Body of pancreas (tissue), 4 donors: Measurements from ENCODE around the gene LPAR1. TPM values are rescaled to one million over a fixed set of nuclear protein-coding genes. Genes with fewer than 3 reads are reported as not detected.

Source experiments
- ATAC-seq: fragments of 150-250 bp; one replicate; pipeline ENCODE4 v1.9.1; 2016
- DNase-seq, 4 donors: peaks; one replicate each; pipeline ENCODE4 v3.0.0-alpha.2; 2019
- H3K27ac ChIP-seq, 4 donors: fragments of 200-600 bp; sonication (generic); 1 replicate in 3 of 4; 2 replicates in 1 of 4; pipeline versions ENCODE4 v1.5.1 to v1.6.1; 2016 to 2019; ENCODE audit warnings: mild to moderate bottlenecking in 1 of 4, mixed read lengths in 1 of 4, moderate library complexity in 1 of 4
- H3K27me3 ChIP-seq, 2 donors: fragments of 200-600 bp; sonication (generic); one replicate each; pipeline ENCODE4 v1.6.0; 2016; ENCODE audit warnings: mild to moderate bottlenecking in 1 of 2
- H3K36me3 ChIP-seq, 2 donors: fragments of 200-600 bp; sonication (generic); replicated peaks in 1 of 2; 2 replicates each; pipeline ENCODE4 v1.5.1; 2016; ENCODE audit warnings: low read depth in 2 of 2; ENCODE audit not compliant: insufficient read depth in 1 of 2
- H3K4me1 ChIP-seq: fragments of 200-600 bp; sonication (generic); one replicate; pipeline ENCODE4 v1.6.0; 2016
- H3K4me3 ChIP-seq, 2 donors: fragments of 200-600 bp; sonication (generic); 1 replicate in 1 of 2; 2 replicates in 1 of 2; pipeline ENCODE4 v1.5.1; 2016 to 2019
- H3K9me3 ChIP-seq, 3 donors: fragments of 200-600 bp; sonication (generic); 1 replicate in 2 of 3; 2 replicates in 1 of 3; pipeline ENCODE4 v1.5.1; 2016
- POLR2A ChIP-seq, 3 donors: fragments of 450-650 bp; IDR thresholded peaks; one replicate each; pipeline ENCODE4 v1.6.1; 2016; ENCODE audit warnings: antibody characterized with exemption in 3 of 3, mild to moderate bottlenecking in 2 of 3
- WGBS, 2 donors: methylation state at CpG; one replicate each; pipeline ENCODE4 v1.1.5; 2017; 5-methylcytosine and 5-hydroxymethylcytosine counted together
- intact Hi-C: fragments of 100-400 bp; cut with DNase I; formaldehyde crosslinking; loops from one replicate; pipeline ENCODE4 v1.15.1; 2023
- total RNA-seq, 2 donors: library from RNA; depleted of rRNA; stranded (reverse); fragments of >200 nt; gene quantifications; one replicate each; pipeline ENCODE4 v1.1.0, GENCODE V29; 2016
- TF ChIP-seq, protein P1 (sequence below), 7 experiments: fragments of 450-650 bp in 4 of 7; fragments of 200-600 bp in 3 of 7; sonication (generic) in 3 of 7; IDR thresholded peaks; one replicate each; pipeline ENCODE4 v1.5.1; 2016 to 2019; ENCODE audit warnings: antibody characterized with exemption in 7 of 7

The LPAR1 gene
- total RNA-seq, 2 donors from 2014 or later, result 10.9 to 13.0 TPM

DNA sequence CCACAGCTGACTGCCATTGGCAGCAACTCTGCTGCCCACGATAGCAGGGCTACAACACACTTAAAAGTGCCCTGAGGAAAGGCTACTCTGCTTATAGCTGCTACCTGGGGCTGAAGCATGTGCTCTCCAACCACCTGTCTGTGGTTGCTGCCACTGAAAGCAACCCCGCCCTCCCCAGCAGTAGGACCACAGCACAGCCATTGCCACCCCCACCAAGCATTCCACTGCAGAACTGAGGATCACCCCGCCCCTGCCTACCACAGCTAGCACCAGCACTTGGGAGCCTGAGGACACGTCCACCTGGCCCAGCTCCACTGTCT, 85.8 kb downstream of the LPAR1 start:
- Histone ChIP-seq H3K4me1 (no peaks in the 10 kb centered on the region), H3K27me3 (no peaks in the 10 kb centered on the region), H3K27ac (no peak overlapping the region), H3K36me3 (no peaks in the 10 kb centered on the region), H3K9me3 (no peaks in the 10 kb centered on the region), H3K4me3 (no peak overlapping the region)
- no peak for ATAC-seq
- WGBS, 2 donors, result 80 to 90% methylated on average over 2 to 4 of the region's 4 CpGs
- TF ChIP-seq, protein P1, sequence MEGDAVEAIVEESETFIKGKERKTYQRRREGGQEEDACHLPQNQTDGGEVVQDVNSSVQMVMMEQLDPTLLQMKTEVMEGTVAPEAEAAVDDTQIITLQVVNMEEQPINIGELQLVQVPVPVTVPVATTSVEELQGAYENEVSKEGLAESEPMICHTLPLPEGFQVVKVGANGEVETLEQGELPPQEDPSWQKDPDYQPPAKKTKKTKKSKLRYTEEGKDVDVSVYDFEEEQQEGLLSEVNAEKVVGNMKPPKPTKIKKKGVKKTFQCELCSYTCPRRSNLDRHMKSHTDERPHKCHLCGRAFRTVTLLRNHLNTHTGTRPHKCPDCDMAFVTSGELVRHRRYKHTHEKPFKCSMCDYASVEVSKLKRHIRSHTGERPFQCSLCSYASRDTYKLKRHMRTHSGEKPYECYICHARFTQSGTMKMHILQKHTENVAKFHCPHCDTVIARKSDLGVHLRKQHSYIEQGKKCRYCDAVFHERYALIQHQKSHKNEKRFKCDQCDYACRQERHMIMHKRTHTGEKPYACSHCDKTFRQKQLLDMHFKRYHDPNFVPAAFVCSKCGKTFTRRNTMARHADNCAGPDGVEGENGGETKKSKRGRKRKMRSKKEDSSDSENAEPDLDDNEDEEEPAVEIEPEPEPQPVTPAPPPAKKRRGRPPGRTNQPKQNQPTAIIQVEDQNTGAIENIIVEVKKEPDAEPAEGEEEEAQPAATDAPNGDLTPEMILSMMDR (IDR thresholded peaks at IDR 0.05), result no peak
- TF ChIP-seq POLR2A (IDR thresholded peaks at IDR 0.05), result no peak
- DNase-seq, result no peak
- intact Hi-C loops, result loop anchor here (10.0 kb wide), 2 partner anchors 88 to 778 kb away; no protein-coding TSS in a partner anchor

DNA sequence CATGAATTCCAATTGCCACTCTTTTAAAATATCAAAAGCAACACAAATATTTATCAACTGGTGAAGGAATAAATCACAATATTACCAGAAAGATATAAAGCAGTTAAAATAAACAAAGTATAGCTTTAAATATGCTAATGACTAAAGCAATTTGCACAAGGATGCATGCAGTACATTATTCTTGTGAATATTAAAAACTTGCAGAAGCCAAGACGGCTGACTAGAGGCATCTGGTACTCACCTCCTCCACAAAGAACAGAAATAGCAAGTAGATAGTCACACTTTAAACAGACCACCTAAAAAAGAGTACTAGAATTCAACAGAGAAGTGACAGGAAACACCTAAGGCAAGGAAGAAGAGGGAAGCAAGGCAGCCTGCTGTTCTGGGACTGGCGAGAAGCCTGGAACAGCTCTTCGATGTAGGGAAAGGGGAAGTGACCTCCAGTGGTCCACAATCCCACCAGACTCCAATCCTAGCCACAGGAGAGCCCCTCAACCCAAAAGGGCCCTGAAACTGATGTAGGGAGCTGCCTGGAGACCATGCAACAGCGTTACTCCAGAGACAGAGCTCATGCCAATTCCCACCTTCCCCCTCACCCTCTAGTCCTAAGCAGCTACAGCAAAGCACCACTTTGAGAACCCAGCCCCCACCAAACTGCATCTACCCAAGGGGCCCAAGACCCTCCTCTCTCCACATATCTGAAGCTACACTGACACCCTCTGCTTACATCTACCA, 86.3 kb downstream of the LPAR1 start:
- Histone ChIP-seq H3K9me3 (no peaks in the 10 kb centered on the region), H3K4me1 (no peaks in the 10 kb centered on the region), H3K27ac (no peak overlapping the region), H3K27me3 (no peaks in the 10 kb centered on the region), H3K36me3 (no peaks in the 10 kb centered on the region), H3K4me3 (no peak overlapping the region)
- TF ChIP-seq, protein P1 (IDR thresholded peaks at IDR 0.05), result no peak
- no peak for TF ChIP-seq POLR2A (IDR thresholded peaks at IDR 0.05)
- WGBS, 2 donors, result 62 to 79% methylated on average over 4 of the region's 4 CpGs
- ATAC-seq (no peak), DNase-seq (no peak)
- intact Hi-C loops, result loop anchor here (10.0 kb wide), 2 partner anchors 87 to 777 kb away; no protein-coding TSS in a partner anchor

DNA sequence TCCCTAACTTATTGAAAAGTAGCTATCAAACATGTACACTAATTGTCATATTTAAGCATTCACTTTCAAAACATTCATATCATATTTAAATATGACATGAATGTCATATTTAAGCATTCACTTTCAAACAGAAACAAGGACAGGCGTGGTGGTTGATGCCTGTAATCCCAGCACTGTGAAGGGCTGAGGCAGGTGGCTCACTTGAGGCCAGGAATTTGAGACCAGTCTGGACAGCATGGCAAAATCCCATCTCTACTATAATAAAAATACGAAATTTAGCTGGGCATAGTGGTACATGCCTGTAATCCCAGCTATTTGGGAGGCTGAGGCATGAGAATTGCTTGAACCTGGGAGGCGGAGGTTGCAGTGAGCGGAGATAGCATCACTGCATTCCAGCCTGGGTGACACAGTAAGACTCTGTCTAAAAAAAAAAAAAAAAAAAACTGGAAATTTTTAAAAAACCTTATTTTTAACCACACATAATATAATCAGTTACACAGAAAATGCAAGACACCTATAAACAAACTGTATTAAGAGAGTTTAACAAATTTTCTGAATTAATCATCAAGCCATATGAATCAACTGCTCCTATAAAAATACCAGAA, 88.1 kb downstream of the LPAR1 start:
- DNase-seq, result no peak
- intact Hi-C loops, result loop anchor here (10.0 kb wide), 2 partner anchors 85 to 775 kb away; no protein-coding TSS in a partner anchor
- Histone ChIP-seq H3K27me3 (no peaks in the 10 kb centered on the region), H3K9me3 (no peaks in the 10 kb centered on the region), H3K4me3 (no peak overlapping the region), H3K4me1 (no peaks in the 10 kb centered on the region), H3K36me3 (no peaks in the 10 kb centered on the region), H3K27ac (no peak overlapping the region)
- TF ChIP-seq, protein P1 (IDR thresholded peaks at IDR 0.05), result no peak
- TF ChIP-seq POLR2A (IDR thresholded peaks at IDR 0.05), result no peak
- 89 to 97% methylated on average over 4 of the region's 4 CpGs for WGBS, 2 donors
- ATAC-seq, result no peak

DNA sequence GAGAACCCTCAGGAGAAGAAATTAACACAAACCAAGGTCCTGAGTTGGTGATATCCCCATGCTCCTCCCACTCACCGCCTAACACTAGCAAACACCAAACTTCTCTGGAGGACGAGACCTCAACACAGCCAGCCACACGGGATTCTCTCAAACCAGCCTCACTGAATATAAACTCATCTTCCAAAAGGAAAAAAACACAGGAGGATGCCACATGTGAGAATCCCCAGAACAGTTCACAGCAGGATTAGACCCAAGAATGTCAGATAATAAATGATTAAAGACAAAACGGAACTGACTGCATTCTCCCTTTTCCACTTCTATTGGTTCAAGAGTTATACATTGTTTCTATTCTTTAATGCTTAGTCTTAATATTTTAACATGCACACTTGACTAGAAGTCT, 89.2 kb downstream of the LPAR1 start:
- no peaks in the 10 kb centered on the region for H3K36me3 ChIP-seq
- H3K4me3 ChIP-seq, result no peak overlapping the region
- H3K4me1 ChIP-seq, result no peaks in the 10 kb centered on the region
- H3K9me3 ChIP-seq, result no peaks in the 10 kb centered on the region
- TF ChIP-seq POLR2A (IDR thresholded peaks at IDR 0.05), result no peak
- TF ChIP-seq, protein P1 (IDR thresholded peaks at IDR 0.05), result no peak
- ATAC-seq, result no peak
- WGBS, 2 donors, result 79 to 81% methylated on average over 4 of the region's 4 CpGs
- no peak for DNase-seq
- no peaks in the 10 kb centered on the region for H3K27me3 ChIP-seq
- H3K27ac ChIP-seq, result no peak overlapping the region
- intact Hi-C loops, result no loop called here
